IPS-18c (cell line): ENCODE data around the gene CFAP299.

Experiments used
- H3K4me3 ChIP-seq: 2 replicates; pipeline ENCODE4 v1.7.0; 2013; ENCODE audit warnings: low read depth, mild to moderate bottlenecking, low read length, moderate library complexity; ENCODE audit not compliant: insufficient read depth
- H3K9me3 ChIP-seq: one replicate; pipeline ENCODE4 v1.6.1; 2013; ENCODE audit warnings: mild to moderate bottlenecking, low read length, moderate library complexity; ENCODE audit not compliant: control insufficient read depth, insufficient read depth

The CFAP299 gene

DNA sequence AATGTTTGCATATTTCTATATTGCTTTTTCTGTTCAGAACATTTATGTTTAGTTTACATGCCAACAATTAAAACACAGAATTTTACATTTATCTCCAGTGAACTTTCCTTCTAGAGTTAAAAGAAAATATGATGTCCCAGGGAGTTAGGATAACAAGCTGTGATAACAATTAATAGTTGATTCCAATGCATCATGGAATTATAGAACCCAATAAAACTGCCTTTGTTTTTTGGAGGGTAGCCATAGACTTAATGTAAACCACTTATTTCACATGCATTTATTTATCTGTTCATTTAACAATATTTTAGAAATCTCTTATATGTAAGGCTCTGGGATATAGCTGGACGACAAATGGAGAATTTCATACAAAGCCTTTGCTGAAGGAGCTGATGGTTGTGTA is 180.0 kb downstream of the CFAP299 start:
- Histone ChIP-seq H3K9me3 (no peaks in the 10 kb centered on the region), H3K4me3 (no peak overlapping the region)

DNA sequence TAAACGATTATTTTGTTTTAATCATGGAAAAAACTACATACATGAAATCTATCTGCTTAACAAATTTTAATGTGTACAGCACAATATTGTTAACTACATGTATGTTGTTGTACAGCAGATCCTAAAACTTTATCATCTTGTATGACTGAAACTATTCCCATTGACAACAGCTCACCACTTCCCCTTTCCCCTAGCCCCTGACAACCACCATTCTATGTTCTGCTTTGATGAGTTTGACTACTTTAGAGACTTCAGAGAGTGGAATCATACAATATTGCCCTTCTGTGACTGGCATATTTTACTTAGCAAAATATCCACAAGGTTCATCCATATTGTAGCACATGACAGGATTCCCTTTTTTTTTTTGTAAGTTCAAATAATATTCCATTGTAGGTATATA is 185.9 kb downstream of the CFAP299 start:
- H3K9me3 ChIP-seq, result no peaks in the 10 kb centered on the region
- H3K4me3 ChIP-seq, result no peak overlapping the region

DNA sequence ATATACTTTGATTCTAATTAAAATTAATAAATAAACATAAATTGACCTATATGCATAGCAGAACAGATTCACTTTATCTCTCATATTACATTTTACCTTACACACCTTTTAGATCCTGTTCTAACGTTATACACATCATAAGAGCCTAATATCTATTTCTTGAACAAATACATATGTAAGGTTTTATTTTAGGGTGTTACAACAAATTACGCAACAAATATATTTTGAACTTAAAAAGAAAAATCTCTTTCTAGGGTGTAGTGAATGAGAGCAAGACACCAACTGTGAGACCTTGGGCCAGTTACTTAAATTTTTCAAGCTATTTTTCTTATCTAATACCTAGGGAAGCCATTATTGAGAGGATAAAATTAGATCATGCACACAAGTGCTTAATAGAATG is 191.2 kb downstream of the CFAP299 start:
- no peaks in the 10 kb centered on the region for H3K9me3 ChIP-seq
- H3K4me3 ChIP-seq, result no peak overlapping the region

DNA sequence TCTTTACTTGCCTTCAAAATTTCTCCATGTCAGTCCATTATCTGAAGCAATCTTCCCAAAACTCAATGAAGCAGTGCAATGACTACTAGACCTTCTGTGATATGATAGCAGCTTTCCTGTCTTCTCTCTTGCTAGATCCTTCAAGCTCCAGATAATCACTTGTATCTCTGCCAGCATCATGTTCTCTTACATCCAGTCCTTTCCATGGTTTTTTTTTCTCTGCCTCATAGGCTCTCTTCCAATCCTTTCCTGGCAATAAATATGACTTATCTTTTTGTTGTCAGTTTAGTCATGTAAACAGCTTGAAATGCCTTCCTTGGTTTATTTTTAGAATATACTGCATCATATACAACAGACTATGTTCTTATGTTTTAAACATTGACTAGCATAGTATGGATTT is 193.5 kb downstream of the CFAP299 start:
- Histone ChIP-seq H3K4me3 (no peak overlapping the region), H3K9me3 (no peaks in the 10 kb centered on the region)

DNA sequence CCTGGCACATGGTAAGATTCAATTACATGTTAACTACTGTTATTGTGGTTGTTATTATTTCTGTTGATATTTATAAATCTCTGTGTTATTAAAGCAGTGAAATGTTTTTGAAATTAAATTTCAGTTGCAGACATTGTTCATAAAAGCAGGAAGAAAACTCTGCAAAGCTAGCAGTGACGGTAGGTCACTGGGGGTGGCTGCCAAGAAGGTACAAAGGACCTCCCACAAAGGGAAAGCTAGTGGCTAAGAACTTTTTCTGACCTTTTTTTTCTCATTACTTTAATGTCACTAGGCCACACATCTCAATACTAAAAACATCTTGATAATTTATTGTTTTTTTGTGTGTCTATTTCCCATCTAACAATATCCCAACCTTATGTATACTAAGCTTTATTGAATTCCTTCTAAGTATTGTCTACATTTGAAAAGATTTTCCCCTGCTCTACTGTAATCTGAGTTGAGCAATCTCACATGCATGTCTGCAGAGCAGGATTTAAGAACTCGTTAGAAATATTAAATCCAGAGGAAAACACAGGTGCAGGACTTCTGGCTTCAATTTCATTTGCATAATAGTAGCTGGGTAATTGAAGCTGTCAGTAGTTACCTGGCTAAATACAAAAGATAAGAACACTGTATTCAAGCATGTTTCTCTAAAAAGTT is 197.3 kb downstream of the CFAP299 start:
- Histone ChIP-seq H3K4me3 (no peak overlapping the region), H3K9me3 (no peaks in the 10 kb centered on the region)

DNA sequence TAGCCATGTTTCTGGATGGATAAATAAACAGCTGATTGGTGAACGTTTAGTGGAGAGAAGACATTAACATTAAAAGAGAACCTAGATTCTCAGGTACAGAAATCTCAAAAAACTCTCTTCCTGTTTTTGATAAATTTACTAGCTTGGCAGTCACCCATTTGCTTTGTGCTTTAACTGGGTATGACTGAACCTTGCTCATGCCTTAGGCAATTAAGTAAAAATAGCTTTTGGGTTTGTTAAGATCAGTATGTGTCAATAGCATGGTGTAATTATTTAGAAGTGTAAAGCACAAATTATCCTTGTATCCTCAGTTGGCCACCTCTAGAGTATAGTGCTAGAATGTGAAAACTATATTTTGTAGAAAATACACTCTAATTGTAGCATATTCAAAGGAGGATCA is 200.0 kb downstream of the CFAP299 start:
- Histone ChIP-seq H3K9me3 (no peaks in the 10 kb centered on the region), H3K4me3 (no peak overlapping the region)

DNA sequence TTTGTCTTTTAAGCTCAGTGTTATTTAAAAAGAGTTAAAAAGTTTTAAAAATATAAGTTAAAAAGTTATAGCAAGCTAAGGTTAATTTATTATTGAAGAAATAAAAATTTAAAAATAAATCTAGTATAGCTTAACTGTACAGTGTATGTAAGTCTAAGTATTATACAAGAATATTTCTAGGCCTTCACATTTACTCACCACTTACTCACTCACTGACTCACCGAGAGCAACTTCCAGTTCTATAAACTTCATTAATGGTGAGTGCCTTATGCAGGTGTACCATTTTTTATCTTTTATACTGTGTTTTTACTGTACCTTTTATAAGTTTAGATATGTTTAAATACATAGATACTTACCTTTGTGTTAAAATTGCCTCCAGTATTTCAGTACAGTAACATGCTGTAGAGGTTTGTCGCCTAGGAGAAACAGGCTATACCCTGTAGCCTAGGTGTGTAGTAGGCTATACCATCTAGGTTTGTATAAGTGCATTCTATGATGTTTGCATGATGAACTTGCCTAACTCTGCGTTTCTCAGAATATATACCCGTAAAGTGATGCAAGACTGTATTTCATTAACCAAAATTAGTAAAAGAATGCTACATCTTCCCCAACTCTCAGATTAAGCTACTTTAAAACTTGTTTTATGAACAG is 202.9 kb downstream of the CFAP299 start:
- H3K4me3 ChIP-seq, result no peak overlapping the region

DNA sequence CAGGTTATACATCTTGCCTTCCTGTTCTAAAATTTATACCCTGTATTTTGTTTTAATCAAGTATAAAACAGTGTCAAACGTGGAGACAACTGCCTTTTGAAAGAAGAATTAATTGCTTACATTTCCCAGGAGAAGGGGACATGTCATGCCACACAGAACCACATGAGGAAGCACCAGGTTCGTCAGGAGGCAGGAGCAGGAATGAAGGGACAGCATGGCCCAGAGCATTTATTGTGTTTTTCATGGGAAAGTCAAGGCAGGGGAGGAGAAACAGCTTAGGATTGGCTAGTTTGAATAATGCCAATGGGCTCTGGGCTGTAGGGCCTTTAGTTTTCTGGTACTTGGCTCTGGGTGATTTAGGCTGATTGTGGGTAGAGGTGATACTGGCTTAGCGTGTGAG is 203.7 kb downstream of the CFAP299 start:
- Histone ChIP-seq H3K4me3 (no peak overlapping the region), H3K9me3 (no peaks in the 10 kb centered on the region)

More for the DNA sequence above, 202.9 kb downstream of the CFAP299 start:
- H3K9me3 ChIP-seq, result no peaks in the 10 kb centered on the region

DNA sequence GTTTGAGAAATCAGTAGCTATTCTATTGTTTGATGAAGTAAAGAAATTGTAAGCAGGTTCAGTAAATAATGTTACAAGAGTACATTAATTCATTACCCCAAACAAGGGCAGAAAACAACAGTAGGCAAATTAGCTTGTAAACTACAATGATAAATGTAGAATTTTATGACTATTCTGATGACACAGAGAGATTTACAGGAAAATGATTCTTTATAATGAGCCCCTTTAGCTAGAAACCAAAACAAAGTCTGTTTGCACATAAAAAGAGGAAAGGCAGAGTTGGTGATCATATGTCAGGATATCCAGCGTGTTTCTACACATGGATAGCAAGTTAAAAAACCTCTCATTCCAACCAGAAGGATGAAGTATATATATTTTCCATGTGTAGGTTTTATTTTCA is 204.8 kb downstream of the CFAP299 start:
- Histone ChIP-seq H3K9me3 (no peaks in the 10 kb centered on the region), H3K4me3 (no peak overlapping the region)

DNA sequence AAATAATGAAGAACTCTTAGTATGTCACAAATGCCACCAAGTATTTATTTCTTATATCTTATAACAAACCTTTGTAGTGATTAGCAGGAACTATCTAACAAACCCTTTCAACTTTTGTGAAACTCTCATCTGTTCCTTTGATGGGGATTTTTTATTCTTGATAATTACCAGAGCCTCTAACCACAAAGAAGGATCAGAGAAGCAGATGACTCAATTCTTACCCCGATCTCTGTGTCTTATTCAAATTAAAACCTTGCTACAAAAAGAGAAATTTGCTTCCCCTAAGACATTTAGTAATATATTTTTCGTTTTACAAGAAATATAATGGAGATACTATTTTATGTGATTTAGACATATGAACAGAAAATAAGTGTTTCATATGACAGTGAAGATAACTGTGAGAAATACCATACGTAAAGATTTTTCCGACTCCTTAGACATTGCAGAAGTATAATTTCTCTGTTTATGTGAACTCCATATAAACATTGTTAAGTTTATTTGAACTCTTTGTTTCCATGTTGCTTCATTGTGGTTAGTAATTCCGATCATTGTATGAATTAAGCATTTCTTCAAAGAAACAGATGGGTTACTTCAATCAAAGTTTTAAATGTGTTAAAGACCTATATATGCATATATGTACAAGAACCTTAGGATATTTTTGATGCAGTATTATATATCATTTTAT is 205.4 kb downstream of the CFAP299 start:
- Histone ChIP-seq H3K9me3 (no peaks in the 10 kb centered on the region), H3K4me3 (no peak overlapping the region)

DNA sequence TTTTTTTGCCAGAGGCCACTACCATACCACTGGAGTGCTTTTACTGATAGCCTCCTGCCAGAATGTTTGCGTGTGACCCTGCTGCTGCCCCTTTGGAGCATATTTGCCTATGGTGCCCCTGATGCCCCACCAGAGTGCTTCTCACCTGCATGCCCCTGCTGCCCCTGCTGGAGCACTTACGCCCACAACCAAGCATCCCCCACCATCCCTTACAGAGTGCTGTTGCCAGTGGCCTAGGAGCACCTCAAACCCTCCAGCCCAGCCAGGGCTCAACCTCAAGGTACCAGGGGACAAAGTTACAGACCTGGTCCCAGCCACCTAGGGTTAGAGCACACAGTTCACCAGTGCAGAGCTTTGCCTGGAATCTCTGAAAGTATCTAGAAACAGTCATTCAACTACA is 207.2 kb downstream of the CFAP299 start:
- H3K9me3 ChIP-seq, result no peaks in the 10 kb centered on the region
- H3K4me3 ChIP-seq, result no peak overlapping the region

DNA sequence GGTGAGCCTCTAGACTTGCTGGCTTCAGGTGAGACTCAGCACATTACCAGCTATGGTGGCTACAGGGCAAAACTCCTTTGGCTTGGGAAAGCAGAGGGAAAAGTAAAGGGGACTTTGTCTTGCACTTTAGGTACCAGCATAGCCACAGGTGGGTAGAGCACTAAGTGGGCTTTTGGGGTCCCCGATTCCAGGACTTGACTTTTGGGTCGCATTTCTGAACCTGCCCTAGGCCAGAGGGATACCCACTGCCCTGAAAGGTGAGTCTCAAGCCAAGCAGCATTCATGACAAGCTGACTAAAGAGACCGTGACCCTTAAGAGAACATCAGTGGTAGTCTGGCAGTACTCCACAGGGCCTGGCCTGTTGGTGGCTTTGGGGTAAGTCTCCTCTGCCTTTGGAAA is 224.8 kb downstream of the CFAP299 start:
- H3K4me3 ChIP-seq, result no peak overlapping the region
- H3K9me3 ChIP-seq, result no peaks in the 10 kb centered on the region

DNA sequence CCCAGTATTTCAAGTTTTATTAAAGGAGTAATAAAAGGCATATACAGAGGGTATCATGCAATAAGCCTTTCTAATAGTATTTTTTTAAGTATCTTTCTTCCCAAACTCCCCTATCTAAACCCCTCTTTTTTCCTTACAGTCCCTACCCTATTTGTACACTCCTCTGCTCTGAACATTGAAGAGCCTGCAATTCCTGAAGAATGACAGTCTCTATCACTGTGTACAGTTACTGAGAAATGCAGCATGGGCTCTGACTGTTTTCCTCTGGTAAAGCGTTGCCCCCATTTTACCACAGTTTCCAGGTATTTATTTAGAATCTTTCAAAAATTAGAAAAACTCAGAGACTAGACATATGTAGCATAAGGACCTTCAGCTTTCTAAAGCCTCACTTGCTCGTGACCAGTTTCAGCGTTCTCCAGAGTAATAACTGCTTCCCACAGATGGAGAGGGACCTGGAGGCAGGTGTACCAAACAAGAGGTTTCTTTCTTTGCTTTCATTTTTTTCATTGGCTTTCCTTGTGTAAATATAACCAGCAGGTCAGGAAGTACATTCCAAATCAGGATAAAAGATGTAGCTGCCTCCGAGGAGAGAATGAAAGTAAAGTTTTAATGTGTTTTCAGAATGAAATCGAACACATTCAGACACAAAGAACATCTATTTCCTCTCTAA is 230.8 kb downstream of the CFAP299 start:
- H3K4me3 ChIP-seq, result no peak overlapping the region
- no peaks in the 10 kb centered on the region for H3K9me3 ChIP-seq

DNA sequence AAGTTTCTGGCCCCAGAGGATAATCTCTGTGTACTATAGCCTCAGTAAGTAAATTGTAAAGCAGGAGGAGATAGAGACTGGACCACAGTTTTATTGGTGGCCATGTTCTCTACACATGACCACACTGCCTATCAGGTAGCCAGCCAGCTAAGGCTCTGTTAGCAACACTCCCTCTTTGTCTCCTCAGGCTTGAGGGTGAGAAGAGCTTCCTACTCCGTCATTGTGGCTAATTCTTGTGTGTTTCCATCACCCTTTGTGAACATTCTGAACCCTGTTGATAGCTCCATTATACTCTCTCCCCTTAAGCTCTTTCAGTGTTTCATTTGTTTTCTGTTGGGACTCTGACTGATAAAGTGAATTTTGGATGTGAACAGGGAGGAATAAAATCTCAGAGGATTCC is 233.4 kb downstream of the CFAP299 start:
- H3K4me3 ChIP-seq, result no peak overlapping the region
- H3K9me3 ChIP-seq, result no peaks in the 10 kb centered on the region

DNA sequence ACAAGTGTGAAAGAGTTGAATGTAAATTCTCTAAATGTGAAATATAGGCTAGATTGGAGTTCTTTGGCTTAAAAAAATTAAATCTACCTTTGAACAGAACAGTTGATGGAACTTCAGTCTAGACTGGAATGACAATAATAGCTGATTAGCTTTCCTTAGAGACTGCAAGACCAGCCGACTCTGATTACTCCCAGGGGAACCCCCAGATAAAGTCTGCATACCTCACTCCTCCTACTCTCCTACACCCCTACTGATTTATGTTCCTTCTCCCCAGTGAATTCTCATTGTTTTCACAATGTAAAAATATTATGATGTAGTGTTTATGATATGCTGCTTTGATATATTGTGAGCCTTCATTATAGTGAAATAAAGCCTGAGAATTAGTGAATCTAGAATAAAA is 241.3 kb downstream of the CFAP299 start:
- Histone ChIP-seq H3K9me3 (no peaks in the 10 kb centered on the region), H3K4me3 (no peak overlapping the region)

DNA sequence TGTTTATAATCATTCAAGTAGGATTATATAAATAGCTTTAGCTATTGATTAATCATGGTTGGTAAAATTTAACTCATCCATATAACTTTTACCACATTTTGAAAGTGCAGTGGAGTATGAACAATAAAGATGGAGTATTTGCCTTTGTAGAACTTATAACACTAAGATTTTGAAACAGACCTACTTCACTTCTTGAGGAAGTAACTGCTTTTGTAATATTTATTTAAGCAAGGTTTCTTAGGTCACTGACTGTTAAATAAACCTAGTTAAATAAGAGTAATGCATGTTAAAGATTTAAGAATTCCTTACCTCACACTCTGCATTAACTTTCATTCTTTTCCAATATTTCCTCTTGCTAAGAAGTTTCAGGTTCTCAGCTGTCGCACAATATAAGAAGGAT is 242.5 kb downstream of the CFAP299 start:
- H3K9me3 ChIP-seq, result no peaks in the 10 kb centered on the region
- no peak overlapping the region for H3K4me3 ChIP-seq

DNA sequence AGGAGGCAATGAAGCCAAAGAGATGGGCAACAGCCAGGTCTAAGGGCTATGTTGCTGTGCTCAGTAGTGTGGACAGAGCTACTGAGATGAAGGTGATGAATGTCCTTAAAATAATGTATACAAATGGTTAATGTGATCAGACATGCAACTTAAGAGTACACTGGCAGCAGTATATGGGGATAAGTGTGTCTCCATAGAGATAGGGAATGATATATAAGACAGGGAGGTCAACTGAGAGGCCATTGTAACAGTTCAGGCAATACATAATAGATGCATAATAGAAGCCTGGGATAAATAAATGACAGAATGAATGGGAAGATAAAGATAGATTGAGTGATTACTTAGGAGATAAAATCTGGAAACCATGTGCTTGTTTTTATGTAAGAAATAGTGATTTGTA is 250.0 kb downstream of the CFAP299 start:
- Histone ChIP-seq H3K9me3 (no peaks in the 10 kb centered on the region), H3K4me3 (no peak overlapping the region)

DNA sequence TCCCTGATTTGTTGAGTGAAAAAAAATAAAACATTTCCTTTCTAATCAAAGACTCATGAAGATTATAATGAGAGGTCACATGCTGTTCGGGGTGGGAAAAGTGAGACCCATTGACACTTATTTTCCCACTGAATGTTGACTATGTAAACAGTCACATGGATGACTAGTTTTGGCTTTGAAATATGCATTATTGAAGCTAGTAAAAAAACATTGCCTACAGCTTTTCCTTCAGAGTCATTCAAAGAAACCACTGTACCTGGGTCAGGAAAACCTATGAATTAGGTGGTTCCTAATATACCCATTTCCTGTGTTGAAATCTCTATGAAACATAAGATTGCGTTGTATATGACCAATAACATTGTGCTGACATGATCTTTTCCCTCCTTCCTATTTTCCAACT is 251.2 kb downstream of the CFAP299 start:
- H3K9me3 ChIP-seq, result no peaks in the 10 kb centered on the region
- no peak overlapping the region for H3K4me3 ChIP-seq
